Measurements from ENCODE around the gene SLC7A9. TPM values are rescaled to one million over a fixed set of nuclear protein-coding genes. Genes with fewer than 3 reads are reported as not detected.

SLC7A9 gene
- total RNA-seq, 3 donors from 2014 or later (not counting 1 experiment from before 2014, with no cell fraction given): 0.75 to 0.80 TPM; not detected in 1

GRCh38 chr19:32876236-32876918, 6.8 kb upstream of the SLC7A9 start:
- Histone ChIP-seq H3K4me1 (ENCODE audit: control insufficient read depth, insufficient read depth, low read length) (no peaks in the 10 kb centered on the region), H3K9me3 (ENCODE audit: control insufficient read depth, insufficient read depth, low read length) (no peaks in the 10 kb centered on the region), H3K27me3 (ENCODE audit: control insufficient read depth, insufficient read depth, low read length) (no peaks in the 10 kb centered on the region), H3K36me3 (ENCODE audit: control insufficient read depth, insufficient read depth, low read length) (peaks cover 3% of the 10 kb centered on the region), H3K4me3 (ENCODE audit: low read length) (no peak overlapping the region), H3K27ac (ENCODE audit: low read length) (no peak overlapping the region)
- WGBS (ENCODE audit: insufficient coverage): 88% methylated on average over 9 of the region's 9 CpGs
- intact Hi-C loops (cut with micrococcal nuclease): no loop called here
- Mint-ChIP-seq H3K4me1 (peaks cover 0 to 4% of the 10 kb centered on the region in 2 donors), H3K27me3 (ENCODE audit: low read depth in 2 of 2) (no peaks in the 10 kb centered on the region), H3K27ac (no peak overlapping the region), H3K4me3 (no peak overlapping the region), H3K9me3 (no peaks in the 10 kb centered on the region), H3K36me3 (no peaks in the 10 kb centered on the region)
- TF ChIP-seq CTCF (IDR thresholded peaks at IDR 0.05): no peak
- DNase-seq (no peak), ATAC-seq (no peak)

GRCh38 chr19:32875428-32875827, 5.9 kb upstream of the SLC7A9 start:
- Mint-ChIP-seq H3K27me3 (ENCODE audit: low read depth in 2 of 2) (no peaks in the 10 kb centered on the region), H3K9me3 (no peaks in the 10 kb centered on the region), H3K4me3 (no peak overlapping the region), H3K36me3 (no peaks in the 10 kb centered on the region), H3K27ac (no peak overlapping the region), H3K4me1 (peaks cover 0 to 4% of the 10 kb centered on the region in 2 donors)
- DNase-seq (no peak), ATAC-seq (no peak)
- intact Hi-C loops (cut with micrococcal nuclease): no loop called here
- Histone ChIP-seq H3K9me3 (ENCODE audit: control insufficient read depth, insufficient read depth, low read length) (no peaks in the 10 kb centered on the region), H3K4me1 (ENCODE audit: control insufficient read depth, insufficient read depth, low read length) (no peaks in the 10 kb centered on the region), H3K27ac (ENCODE audit: low read length) (no peak overlapping the region), H3K36me3 (ENCODE audit: control insufficient read depth, insufficient read depth, low read length) (peaks cover 3% of the 10 kb centered on the region), H3K4me3 (ENCODE audit: low read length) (no peak overlapping the region), H3K27me3 (ENCODE audit: control insufficient read depth, insufficient read depth, low read length) (no peaks in the 10 kb centered on the region)
- TF ChIP-seq CTCF (IDR thresholded peaks at IDR 0.05): no peak
- 93% methylated on average over 4 of the region's 7 CpGs for WGBS (ENCODE audit: insufficient coverage)

- Histone ChIP-seq H3K4me3 (ENCODE audit: low read length) (no peak overlapping the region), H3K4me1 (ENCODE audit: control insufficient read depth, insufficient read depth, low read length) (no peaks in the 10 kb centered on the region), H3K36me3 (ENCODE audit: control insufficient read depth, insufficient read depth, low read length) (peaks cover 3% of the 10 kb centered on the region), H3K9me3 (ENCODE audit: control insufficient read depth, insufficient read depth, low read length) (no peaks in the 10 kb centered on the region), H3K27me3 (ENCODE audit: control insufficient read depth, insufficient read depth, low read length) (no peaks in the 10 kb centered on the region), H3K27ac (ENCODE audit: low read length) (no peak overlapping the region)
- 82% methylated on average over 9 of the region's 9 CpGs for WGBS (ENCODE audit: insufficient coverage)
- H3K4me3 Mint-ChIP-seq: no peak overlapping the region
- no peak for ATAC-seq
- no peak for DNase-seq
- no peaks in the 10 kb centered on the region for H3K27me3 Mint-ChIP-seq (ENCODE audit: low read depth in 2 of 2)
- H3K27ac Mint-ChIP-seq: no peak overlapping the region
- peaks cover 0 to 4% of the 10 kb centered on the region in 2 donors for H3K4me1 Mint-ChIP-seq
- intact Hi-C loops (cut with micrococcal nuclease): no loop called here
- no peak for TF ChIP-seq CTCF (IDR thresholded peaks at IDR 0.05)
- no peaks in the 10 kb centered on the region for H3K36me3 Mint-ChIP-seq
- no peaks in the 10 kb centered on the region for H3K9me3 Mint-ChIP-seq
Measured at GRCh38 chr19:32874605-32875004, 5.0 kb upstream of the SLC7A9 start.
